ENCODE data around the gene USP25.

- no peak for TF ChIP-seq EZH2 (IDR thresholded peaks at IDR 0.05; ENCODE audit: low read length)
- no peak for TF ChIP-seq CTCF (optimal IDR thresholded peaks at IDR 0.05 in 1 of 3, IDR thresholded peaks at IDR 0.05 in 1 of 3, conservative IDR thresholded peaks at IDR 0.05 in 1 of 3; ENCODE audit: extremely low read depth in 1 of 3, insufficient read depth in 2 of 3, low read length in 3 of 3)
Measured at GRCh38 chr21:15703932-15704331, 25.9 kb upstream of the USP25 start.
